Ovary (tissue), 3 donors: ENCODE data around the gene DPH5.

Experiments
- EP300 ChIP-seq: sonication (generic); formaldehyde crosslinking; IDR thresholded peaks from one replicate; pipeline ENCODE4 v1.6.1; 2017; ENCODE audit warnings: antibody characterized with exemption
- TF ChIP-seq, protein P1 (sequence below), 3 donors: fragments of 450-650 bp in 2 of 3; fragments of 200-600 bp in 1 of 3; IDR thresholded peaks; one replicate each; pipeline versions ENCODE4 v1.5.1 to v1.8.0; 2016 to 2022; ENCODE audit warnings: antibody characterized with exemption in 3 of 3, mild to moderate bottlenecking in 1 of 3
- donor health status: DM: no; HTN: no; CAD: no.

DNA sequence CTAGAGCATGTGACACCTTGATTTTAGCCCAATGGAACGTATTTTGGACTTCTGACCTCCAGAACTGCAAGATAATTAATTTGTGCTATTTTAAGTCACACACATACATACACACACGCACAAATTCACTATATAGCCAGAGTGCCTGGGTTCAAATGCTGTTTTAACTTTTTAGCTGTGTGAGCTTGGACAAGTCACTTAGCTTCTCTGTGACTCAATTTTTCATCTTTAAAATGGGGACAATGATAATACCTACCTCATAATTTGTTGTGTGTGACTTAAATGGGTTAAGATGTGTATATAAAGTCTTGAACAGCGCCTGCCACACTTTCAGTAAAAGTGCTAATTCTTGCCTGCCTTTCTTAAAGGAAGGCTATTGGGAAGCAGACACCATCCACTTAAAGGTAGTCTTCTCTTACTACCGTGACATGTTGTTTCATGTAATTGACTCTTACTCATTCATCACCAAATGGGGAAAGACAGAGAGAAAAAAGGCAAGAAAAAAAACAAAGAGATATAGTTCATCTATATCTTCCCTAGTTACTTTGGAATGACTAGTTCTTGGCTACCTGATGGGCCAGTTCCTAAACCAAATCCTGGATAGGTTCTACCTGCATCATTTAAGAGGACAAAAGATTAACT lies 73.4 kb downstream of the DPH5 start:
- no peak for TF ChIP-seq EP300
- TF ChIP-seq, protein P1, sequence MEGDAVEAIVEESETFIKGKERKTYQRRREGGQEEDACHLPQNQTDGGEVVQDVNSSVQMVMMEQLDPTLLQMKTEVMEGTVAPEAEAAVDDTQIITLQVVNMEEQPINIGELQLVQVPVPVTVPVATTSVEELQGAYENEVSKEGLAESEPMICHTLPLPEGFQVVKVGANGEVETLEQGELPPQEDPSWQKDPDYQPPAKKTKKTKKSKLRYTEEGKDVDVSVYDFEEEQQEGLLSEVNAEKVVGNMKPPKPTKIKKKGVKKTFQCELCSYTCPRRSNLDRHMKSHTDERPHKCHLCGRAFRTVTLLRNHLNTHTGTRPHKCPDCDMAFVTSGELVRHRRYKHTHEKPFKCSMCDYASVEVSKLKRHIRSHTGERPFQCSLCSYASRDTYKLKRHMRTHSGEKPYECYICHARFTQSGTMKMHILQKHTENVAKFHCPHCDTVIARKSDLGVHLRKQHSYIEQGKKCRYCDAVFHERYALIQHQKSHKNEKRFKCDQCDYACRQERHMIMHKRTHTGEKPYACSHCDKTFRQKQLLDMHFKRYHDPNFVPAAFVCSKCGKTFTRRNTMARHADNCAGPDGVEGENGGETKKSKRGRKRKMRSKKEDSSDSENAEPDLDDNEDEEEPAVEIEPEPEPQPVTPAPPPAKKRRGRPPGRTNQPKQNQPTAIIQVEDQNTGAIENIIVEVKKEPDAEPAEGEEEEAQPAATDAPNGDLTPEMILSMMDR (IDR thresholded peaks at IDR 0.05), result no peak
